Cardiac muscle cell (in vitro differentiated cells and primary cell): ENCODE measurements around the gene CCDC85A. TPM values are rescaled to one million over a fixed set of nuclear protein-coding genes. Genes with fewer than 3 reads are reported as not detected.

Experiments
- DNase-seq, 2 donors: peaks; one replicate each; pipeline versions ENCODE4 v3.0.0 to v3.0.0-alpha.2; 2010 to 2017; ENCODE audit warnings: low read depth in 1 of 2, low spot score in 1 of 2
- H3K27ac ChIP-seq: fragments of 200-600 bp; sonication (generic); 2 replicates; pipeline ENCODE4 v1.5.1; 2016
- H3K27me3 ChIP-seq: fragments of 200-600 bp; sonication (generic); 2 replicates; pipeline ENCODE4 v1.6.0; 2016; ENCODE audit warnings: control low read depth
- H3K36me3 ChIP-seq: fragments of 200-600 bp; sonication (generic); 2 replicates; pipeline ENCODE4 v1.5.1; 2016; ENCODE audit warnings: control low read depth
- H3K4me1 ChIP-seq: fragments of 200-600 bp; sonication (generic); 2 replicates; pipeline ENCODE4 v1.8.1; 2017; ENCODE audit warnings: low read depth, mild to moderate bottlenecking, mixed run types
- H3K4me3 ChIP-seq: fragments of 200-600 bp; sonication (generic); 2 replicates; pipeline ENCODE4 v1.5.1; 2016; ENCODE audit warnings: mild to moderate bottlenecking
- H3K9me3 ChIP-seq: fragments of 200-600 bp; sonication (generic); 2 replicates; pipeline ENCODE4 v1.5.1; 2017; ENCODE audit warnings: low read depth, mild to moderate bottlenecking, control low read depth
- CTCF ChIP-seq: IDR thresholded peaks from 2 replicates; pipeline ENCODE4 v1.5.1; 2012; ENCODE audit warnings: low read depth, mild to moderate bottlenecking, low read length
- polyA plus RNA-seq: library from polyadenylated mRNA; unstranded; fragments of >200 nt; fragmentation: Nextera tagmentation; extraction: Ambion mirVana; gene quantifications from 2 replicates; pipeline ENCODE4 v1.2.1, GENCODE V29; 2016
- total RNA-seq: library from RNA; depleted of rRNA; stranded (reverse); fragments of >200 nt; gene quantifications from 2 replicates; pipeline ENCODE4 v1.2.3, GENCODE V29; 2016

CCDC85A gene
- total and polyA plus RNA-seq, 2 experiments from 2014 or later = 3.9 to 8.1 TPM

GRCh38 chr2:56229397-56230060 is 45.7 kb downstream of the CCDC85A start:
- H3K27ac ChIP-seq = no peak overlapping the region
- no peaks in the 10 kb centered on the region for H3K36me3 ChIP-seq
- no peaks in the 10 kb centered on the region for H3K9me3 ChIP-seq
- no peaks in the 10 kb centered on the region for H3K27me3 ChIP-seq
- H3K4me3 ChIP-seq = no peak overlapping the region
- H3K4me1 ChIP-seq = peaks cover 11% of the 10 kb centered on the region
- DNase-seq = no peak
- no peak for TF ChIP-seq CTCF

- peaks cover 11% of the 10 kb centered on the region for H3K4me1 ChIP-seq
- no peak for TF ChIP-seq CTCF
- DNase-seq = no peak
Measured at GRCh38 chr2:56230156-56230555, 46.4 kb downstream of the CCDC85A start.

GRCh38 chr2:56231361-56231760 is 47.6 kb downstream of the CCDC85A start:
- Histone ChIP-seq H3K36me3 (no peaks in the 10 kb centered on the region), H3K4me3 (no peak overlapping the region), H3K4me1 (peaks cover 11% of the 10 kb centered on the region), H3K9me3 (no peaks in the 10 kb centered on the region), H3K27me3 (no peaks in the 10 kb centered on the region), H3K27ac (no peak overlapping the region)
- no peak for TF ChIP-seq CTCF
- DNase-seq = no peak

More at GRCh38 chr2:56230156-56230555, 46.4 kb downstream of the CCDC85A start:
- H3K4me3 ChIP-seq = no peak overlapping the region
- no peak overlapping the region for H3K27ac ChIP-seq
- no peaks in the 10 kb centered on the region for H3K27me3 ChIP-seq
- no peaks in the 10 kb centered on the region for H3K9me3 ChIP-seq
- H3K36me3 ChIP-seq = no peaks in the 10 kb centered on the region

- H3K36me3 ChIP-seq = no peaks in the 10 kb centered on the region
- H3K9me3 ChIP-seq = no peaks in the 10 kb centered on the region
- no peak overlapping the region for H3K27ac ChIP-seq
- no peaks in the 10 kb centered on the region for H3K27me3 ChIP-seq
- H3K4me3 ChIP-seq = no peak overlapping the region
- no peak for TF ChIP-seq CTCF
- peaks cover 11% of the 10 kb centered on the region for H3K4me1 ChIP-seq
- DNase-seq = no peak
Measured at GRCh38 chr2:56232912-56233311, 49.1 kb downstream of the CCDC85A start.

GRCh38 chr2:56234241-56234640 is 50.5 kb downstream of the CCDC85A start:
- TF ChIP-seq CTCF = no peak
- Histone ChIP-seq H3K27me3 (no peaks in the 10 kb centered on the region), H3K4me3 (no peak overlapping the region), H3K27ac (no peak overlapping the region), H3K36me3 (no peaks in the 10 kb centered on the region), H3K9me3 (no peaks in the 10 kb centered on the region), H3K4me1 (peaks cover 11% of the 10 kb centered on the region)
- no peak for DNase-seq
